NB4 (cell line): ENCODE data around the gene NKIRAS1.

Source experiments
- POLR2A ChIP-seq: IDR thresholded peaks from 2 replicates; pipeline ENCODE4 v1.6.1; 2011; ENCODE audit warnings: mild to moderate bottlenecking; ENCODE audit not compliant: insufficient read length; ENCODE audit errors: extremely low read depth
- TF ChIP-seq, protein P1 (sequence below): IDR thresholded peaks from one replicate; pipeline ENCODE4 v1.5.1; 2012; ENCODE audit warnings: low read depth, low read length
- TF ChIP-seq, protein P2 (sequence below): IDR thresholded peaks from 2 replicates; pipeline ENCODE4 v1.6.1; 2011; ENCODE audit warnings: low read depth, low read length

DNA sequence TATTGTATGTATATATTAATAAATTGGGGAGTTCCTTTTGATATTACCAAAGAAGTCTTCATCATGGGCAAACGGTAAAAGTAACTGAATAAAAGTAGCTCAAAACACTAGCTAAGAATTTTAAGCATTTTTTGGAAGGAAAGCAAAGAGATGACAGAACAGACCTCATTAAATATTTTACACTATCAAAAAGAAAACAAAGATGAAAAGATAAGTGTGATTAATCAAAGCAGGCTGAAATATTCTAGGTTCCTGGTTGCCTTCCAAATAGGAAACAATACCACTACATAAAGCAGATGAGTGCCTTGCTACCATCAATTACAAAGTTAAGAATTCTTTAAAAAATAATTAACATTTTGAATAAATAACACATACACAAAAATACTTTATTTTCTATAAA lies 3.6 kb downstream of the NKIRAS1 start:
- TF ChIP-seq, protein P1, sequence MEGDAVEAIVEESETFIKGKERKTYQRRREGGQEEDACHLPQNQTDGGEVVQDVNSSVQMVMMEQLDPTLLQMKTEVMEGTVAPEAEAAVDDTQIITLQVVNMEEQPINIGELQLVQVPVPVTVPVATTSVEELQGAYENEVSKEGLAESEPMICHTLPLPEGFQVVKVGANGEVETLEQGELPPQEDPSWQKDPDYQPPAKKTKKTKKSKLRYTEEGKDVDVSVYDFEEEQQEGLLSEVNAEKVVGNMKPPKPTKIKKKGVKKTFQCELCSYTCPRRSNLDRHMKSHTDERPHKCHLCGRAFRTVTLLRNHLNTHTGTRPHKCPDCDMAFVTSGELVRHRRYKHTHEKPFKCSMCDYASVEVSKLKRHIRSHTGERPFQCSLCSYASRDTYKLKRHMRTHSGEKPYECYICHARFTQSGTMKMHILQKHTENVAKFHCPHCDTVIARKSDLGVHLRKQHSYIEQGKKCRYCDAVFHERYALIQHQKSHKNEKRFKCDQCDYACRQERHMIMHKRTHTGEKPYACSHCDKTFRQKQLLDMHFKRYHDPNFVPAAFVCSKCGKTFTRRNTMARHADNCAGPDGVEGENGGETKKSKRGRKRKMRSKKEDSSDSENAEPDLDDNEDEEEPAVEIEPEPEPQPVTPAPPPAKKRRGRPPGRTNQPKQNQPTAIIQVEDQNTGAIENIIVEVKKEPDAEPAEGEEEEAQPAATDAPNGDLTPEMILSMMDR: no peak
- TF ChIP-seq, protein P2, sequence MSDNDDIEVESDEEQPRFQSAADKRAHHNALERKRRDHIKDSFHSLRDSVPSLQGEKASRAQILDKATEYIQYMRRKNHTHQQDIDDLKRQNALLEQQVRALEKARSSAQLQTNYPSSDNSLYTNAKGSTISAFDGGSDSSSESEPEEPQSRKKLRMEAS: no peak
- no peak for TF ChIP-seq POLR2A
